Activated CD4-positive, alpha-beta T cell treated with anti-CD3 and anti-CD28 coated beads for 4 hours (primary cell): ENCODE data around the gene PLPP7.
"Not testable (repeated sequence)": the region's sequence is repeated elsewhere in the genome, so short reads cannot be mapped to it uniquely, and the experiment has no call there.

Experiments
- DNase-seq, 2 donors: peaks; one replicate each; pipeline ENCODE4 v3.0.0-alpha.2; 2020

The PLPP7 gene

GRCh38 chr9:131289301-131290035, at the start of gene PLPP7:
PLPP7 (plus strand) TSS chr9:131289723; CDS start chr9:131289998, 275 bp downstream.
- DNase-seq = no peak

- DNase-seq = no peak
Measured at GRCh38 chr9:131240047-131240921, 49.2 kb upstream of the PLPP7 start.

DNA sequence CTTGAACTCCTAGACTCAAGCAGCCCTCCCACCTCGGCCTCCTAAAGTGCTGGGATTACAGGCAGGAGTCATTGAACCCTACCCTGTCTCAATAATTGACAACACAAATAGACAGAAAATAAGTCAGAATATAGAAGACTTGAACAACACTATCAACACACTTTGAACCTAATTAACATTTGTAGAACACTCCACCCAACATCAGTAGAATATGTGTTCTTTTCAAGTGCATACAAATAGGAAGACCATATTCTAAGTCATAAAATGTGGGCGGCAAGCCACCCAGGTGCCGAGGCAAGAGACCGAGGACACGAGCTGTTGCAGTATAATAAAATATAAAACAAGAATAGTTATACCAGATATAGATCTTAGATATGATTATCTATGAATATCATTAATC, 45.2 kb upstream of the PLPP7 start:
- not testable (repeated sequence) for DNase-seq

- DNase-seq = no peak
Measured at GRCh38 chr9:131246618-131247017, 42.9 kb upstream of the PLPP7 start.

DNA sequence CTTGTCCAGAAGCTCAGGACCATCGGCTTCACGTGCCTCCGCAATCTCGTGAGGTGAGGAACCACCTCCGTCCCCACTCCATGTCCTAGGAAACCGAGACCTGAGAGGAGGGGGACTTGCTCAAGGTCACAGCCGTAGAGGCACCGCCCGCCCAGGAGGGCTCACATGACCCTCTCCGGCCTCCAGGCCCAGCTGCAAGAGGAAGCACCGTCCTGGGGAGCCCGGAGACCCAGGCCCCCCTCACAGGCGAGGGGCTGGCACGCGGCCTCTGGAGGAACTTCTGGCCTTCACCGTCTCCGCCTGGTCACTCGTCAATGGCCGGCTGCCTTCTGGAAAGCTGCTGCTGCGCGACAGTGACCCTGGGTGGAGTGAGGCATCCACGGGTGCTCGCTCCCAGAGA, 37.4 kb upstream of the PLPP7 start:
- DNase-seq = no peak

DNA sequence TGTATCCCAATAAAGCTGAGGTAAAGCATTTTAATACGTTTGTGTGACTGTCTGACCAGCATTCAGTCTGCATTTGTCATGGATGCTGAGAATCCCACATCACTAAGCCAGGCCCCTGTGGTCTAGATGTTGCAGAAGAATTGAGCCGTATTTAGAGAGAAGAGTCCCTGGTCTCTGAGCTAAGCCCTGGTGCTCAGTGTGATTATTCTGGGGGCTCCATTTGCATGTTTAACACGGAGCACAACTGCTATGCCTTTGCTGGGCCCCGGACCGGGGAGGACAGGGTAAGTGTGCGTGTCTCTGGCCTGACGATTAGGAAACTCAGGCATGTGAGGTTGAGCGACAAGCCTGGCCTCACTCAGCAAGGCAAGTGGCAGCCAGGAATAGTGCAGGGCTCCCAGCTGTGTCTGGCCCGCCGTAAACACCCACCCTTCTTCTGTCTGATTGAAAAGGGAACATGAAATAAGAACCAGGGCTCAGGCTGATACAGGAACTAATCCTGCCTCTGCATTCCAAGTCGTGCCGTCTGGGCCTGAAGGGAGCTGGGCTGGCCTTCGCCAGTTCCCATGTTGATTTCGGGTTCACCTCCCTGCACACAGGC, 35.5 kb upstream of the PLPP7 start:
- DNase-seq = no peak

- DNase-seq = no peak
Measured at GRCh38 chr9:131254626-131255025, 34.9 kb upstream of the PLPP7 start.

GRCh38 chr9:131255676-131256197, 33.8 kb upstream of the PLPP7 start:
- no peak for DNase-seq

DNA sequence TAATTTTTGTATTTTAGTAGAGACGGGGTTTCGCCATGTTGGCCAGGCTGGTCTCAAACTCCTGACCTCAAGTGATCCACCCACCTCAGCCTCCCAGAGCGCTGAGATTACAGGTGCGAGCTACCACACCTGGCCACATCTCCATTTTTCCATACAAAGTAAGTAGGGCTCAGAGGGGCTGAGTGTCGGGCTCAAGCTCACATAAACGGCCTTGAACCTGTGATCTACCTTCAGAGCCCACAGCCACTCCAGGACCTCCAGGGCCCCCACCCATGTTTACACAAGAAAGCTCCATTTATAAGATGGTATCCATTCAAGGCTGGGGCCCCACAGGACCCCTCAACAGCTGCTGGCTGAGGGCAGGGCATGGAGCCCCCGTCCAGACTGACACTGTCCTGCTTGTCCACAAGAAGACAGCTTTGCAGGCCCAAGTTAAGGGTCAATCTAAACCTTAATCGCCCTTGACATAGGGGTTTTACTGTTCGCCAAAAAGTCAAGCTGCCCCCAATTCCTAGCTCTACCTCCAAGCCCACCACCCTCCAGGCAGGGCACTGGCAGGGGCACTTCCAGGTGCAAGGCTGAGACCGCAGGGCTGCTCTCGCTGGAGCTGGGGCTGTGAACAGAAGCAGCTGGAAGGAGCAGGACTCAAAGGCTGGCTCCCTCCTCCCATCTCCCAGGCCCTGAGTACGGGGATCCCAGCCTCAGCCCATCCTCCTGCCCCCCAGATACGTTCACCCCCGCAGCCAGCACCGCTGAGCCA, 32.1 kb upstream of the PLPP7 start:
- DNase-seq = no peak

DNA sequence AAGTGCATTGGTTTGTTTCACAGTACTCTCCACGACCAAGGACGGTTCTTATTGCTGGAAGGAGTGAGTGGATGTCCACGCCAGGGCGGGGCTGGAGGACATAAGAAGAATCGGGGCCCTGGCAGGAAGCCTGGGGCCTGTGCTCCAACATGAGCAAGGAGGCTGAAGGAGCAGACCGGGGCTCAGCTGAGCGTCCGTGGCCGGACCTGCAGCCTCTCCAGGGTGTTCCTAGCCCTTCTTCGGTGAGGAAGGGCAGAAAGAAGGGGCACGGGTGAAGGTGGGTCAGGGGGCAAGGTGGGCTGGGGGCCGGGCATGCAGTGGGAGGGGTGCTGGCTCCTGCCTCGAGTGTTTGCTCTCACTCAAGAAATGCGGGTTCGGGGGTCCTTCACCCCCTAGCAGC, 31.3 kb upstream of the PLPP7 start:
- no peak for DNase-seq

GRCh38 chr9:131258698-131259431, 30.7 kb upstream of the PLPP7 start:
- no peak for DNase-seq

- no peak for DNase-seq
Measured at GRCh38 chr9:131259432-131259898, 30.1 kb upstream of the PLPP7 start.

GRCh38 chr9:131259916-131260597, 29.5 kb upstream of the PLPP7 start:
- DNase-seq = no peak

DNA sequence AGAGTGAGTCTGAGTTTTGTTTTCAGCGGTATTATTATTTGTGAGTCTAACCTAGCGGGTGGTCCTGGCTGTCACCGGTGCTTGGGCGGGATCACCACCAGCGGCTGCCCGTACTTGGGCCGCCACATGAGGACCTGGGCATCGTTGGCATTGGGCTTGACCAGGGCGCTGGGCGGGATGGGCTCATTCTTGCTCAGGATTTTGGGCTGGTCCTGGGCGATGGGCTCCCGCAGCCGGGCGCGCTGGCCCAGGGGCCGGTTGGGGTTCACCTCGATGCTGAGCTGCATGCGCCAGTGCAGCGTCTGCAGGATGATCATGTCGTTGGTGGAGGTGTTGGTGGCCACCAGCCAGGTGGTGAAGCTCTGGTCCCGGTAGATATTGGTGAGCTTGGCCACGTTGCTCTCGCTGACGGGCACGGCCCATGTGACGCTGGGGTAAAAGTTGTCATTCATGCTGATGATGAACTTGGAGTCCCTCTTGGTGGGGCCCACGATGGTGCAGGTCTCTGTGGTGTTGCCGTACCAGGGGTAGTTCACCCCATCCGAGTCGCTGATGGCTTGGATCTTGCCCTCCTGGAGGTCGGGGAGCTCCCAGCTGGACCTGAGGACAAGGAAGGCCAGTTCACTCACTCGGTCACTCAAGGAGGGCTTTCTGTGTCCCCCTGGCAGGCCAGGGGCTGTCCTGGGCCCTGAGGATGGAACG, 28.6 kb upstream of the PLPP7 start:
- no peak for DNase-seq

DNA sequence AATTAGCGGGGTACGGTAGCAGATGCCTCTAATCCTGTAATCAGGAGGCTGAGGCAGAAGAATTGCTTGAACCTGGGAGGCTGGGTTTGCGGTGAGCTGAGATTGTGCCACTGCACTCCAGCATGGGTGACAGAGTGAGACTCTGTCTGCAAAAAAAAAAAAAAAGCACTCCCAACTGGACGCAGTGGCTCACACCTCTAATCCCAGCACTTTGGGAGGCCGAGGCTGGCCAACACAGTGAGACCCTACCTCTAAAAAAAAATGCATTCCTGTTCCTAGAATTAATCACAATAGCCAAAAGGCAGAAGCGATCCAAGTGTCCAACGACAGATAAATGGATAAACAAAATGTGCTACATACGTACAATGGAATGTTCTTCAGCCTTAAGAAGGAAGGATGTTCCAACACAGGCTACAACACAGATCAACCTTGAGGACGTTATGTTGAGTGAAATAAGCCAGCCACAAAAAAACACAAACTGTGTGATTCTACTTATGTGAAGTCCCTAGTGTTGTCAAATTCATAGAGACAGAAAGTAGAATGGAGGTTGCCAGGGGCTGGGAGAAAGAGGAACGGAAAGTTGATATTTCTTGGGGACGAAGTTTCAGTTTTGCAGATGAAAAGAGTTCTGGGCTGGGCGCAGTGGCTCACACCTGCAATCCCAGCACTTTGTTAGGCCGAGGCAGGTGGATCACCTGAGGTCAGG, 27.0 kb upstream of the PLPP7 start:
- DNase-seq = no peak

GRCh38 chr9:131263033-131263343, 26.5 kb upstream of the PLPP7 start:
- not testable (repeated sequence) for DNase-seq

DNA sequence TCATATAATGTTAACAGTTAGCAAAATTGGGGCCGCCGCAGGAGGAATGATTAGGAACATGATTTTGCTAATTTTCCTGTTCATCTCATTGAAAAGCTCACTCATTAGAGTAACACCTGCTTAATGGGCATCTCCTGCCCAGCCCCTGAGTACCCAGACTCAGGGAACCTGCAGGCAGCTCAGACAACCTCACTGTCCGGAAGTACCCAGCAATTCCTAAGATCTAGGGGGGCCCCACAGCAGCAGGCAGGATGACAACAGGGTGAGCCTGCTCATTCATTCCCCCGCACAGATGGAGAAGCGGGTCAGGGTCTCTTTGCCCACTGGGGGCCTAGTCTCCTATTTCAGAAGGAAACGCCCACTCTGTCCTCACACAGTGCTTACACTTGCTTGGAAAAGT, 25.8 kb upstream of the PLPP7 start:
- no peak for DNase-seq

DNA sequence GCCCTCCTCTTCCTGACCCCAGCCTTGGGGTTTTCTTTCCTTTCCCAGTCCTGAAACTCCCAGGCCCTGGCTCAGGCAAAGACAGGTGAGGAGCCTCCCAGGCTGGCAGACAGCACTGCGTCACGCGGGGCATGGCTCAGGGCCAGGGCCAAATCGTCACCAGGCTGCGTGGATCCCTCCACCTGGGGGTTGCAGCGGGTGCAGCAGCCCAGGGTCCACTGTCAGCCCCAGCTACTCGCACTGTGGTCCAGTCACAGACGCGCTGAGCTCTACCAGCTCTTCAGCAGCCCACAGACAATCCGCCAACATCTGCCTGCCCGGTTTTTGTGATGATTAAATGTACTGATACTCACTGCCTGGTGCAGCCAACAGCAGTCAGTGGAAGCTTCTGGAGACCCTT, 25.3 kb upstream of the PLPP7 start:
- no peak for DNase-seq

DNA sequence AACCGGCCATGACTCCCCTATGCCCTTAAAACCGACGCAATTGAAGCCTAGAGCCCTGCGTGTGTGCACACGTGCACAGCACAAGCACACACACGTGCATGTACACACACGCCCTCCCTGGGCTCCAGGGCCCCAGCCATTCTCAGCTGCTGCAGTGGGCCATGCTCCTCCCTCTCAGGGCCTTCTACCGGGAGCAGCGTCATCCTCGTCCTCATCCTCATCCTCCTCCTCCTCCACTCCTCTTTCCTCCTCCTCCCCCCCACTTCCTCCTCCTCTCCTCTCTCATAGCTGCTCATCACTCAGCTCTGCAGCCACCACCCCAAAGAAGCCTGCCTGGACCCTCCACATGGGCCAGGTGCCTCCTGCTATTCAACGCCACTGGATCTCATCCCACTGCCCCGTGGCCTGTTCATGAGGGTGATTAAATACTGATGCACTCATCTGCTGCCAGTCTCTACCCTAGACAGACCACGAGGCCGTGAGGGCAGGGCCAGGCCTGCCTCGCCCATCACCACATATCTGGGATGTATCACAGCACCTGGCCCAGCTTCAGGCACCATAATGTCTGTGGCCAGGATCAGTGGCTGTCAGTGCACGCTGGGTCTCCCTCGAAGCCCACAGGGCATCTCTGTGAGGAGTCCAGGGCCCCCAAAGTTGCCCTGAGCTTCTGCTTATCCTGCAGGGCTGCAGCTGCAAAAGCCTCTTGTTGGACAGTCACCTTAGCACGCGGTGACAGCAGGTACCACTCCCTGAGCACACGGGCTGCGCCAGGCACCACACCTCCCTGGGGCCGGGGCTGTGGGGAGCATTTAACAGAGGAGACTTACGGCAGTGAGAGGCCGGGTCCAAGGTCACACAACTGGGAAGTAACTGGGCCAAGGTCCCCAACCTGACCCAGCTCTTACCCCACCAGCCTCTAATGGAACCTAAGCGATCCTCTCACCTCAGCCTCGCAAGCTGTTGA, 23.0 kb upstream of the PLPP7 start:
- no peak for DNase-seq
